HepG2 (cell line): ENCODE results near the gene NR5A2. TPM values are rescaled to one million over a fixed set of nuclear protein-coding genes. Genes with fewer than 3 reads are reported as not detected.
A peak's percentile ranks its signal among the peaks of the same experiment; 100 is the strongest.

Experiments
- BHLHE40 ChIP-seq: IDR thresholded peaks from 2 replicates; pipeline ENCODE4 v1.6.1; 2011; ENCODE audit warnings: low read length, improper control_type of control experiment
- CEBPB ChIP-seq: IDR thresholded peaks from 2 replicates; pipeline ENCODE4 v1.6.1; 2011; ENCODE audit warnings: low read depth, low read length, improper control_type of control experiment, borderline replicate concordance
- HDAC6 ChIP-seq: fragments of 200-600 bp; sonication (generic); IDR thresholded peaks from 2 replicates; pipeline ENCODE4 v1.7.0; 2017; ENCODE audit warnings: mild to moderate bottlenecking, antibody characterized with exemption, low read length, low read depth
- HNF1B ChIP-seq: sonication (generic); formaldehyde crosslinking; IDR thresholded peaks from 2 replicates; pipeline ENCODE4 v1.5.1; 2020; ENCODE audit warnings: mild to moderate bottlenecking, moderate library complexity, missing genetic modification reagents
- MTA3 ChIP-seq: sonication (generic); formaldehyde crosslinking; IDR thresholded peaks from 2 replicates; pipeline ENCODE4 v1.4.0; 2020; ENCODE audit warnings: missing genetic modification reagents
- PAXIP1 ChIP-seq: sonication (generic); formaldehyde crosslinking; conservative IDR thresholded peaks from 2 replicates; pipeline ENCODE4 v1.4.0; 2020; ENCODE audit warnings: mild to moderate bottlenecking, missing genetic modification reagents, moderate library complexity
- RAD21 ChIP-seq: fragments of 450-650 bp; formaldehyde crosslinking; IDR thresholded peaks from 2 replicates; pipeline ENCODE4 v1.5.0; 2020; ENCODE audit warnings: mild to moderate bottlenecking
- RFX1 ChIP-seq: fragments of 450-650 bp; IDR thresholded peaks from 2 replicates; pipeline ENCODE4 v1.6.1; 2017
- SIX4 ChIP-seq: sonication (generic); formaldehyde crosslinking; IDR thresholded peaks from 2 replicates; pipeline ENCODE4 v1.4.0; 2020; ENCODE audit warnings: missing genetic modification reagents
- TBX3 ChIP-seq: fragments of 450-650 bp; IDR thresholded peaks from 2 replicates; pipeline ENCODE4 v1.6.1; 2017; ENCODE audit warnings: antibody characterized with exemption, mild to moderate bottlenecking, inconsistent platforms, borderline replicate concordance
- TFE3 ChIP-seq: IDR thresholded peaks from 2 replicates; pipeline ENCODE4 v1.6.1; 2016
- ZBED4 ChIP-seq: sonication (generic); formaldehyde crosslinking; IDR thresholded peaks from 2 replicates; pipeline ENCODE4 v1.4.0; 2020; ENCODE audit warnings: missing genetic modification reagents, borderline replicate concordance
- ZNF256 ChIP-seq: sonication (generic); formaldehyde crosslinking; conservative IDR thresholded peaks from 2 replicates; pipeline ENCODE4 v1.4.0; 2020; ENCODE audit warnings: missing genetic modification reagents
- ZNF276 ChIP-seq: sonication (generic); formaldehyde crosslinking; IDR thresholded peaks from 2 replicates; pipeline ENCODE4 v1.4.0; 2020; ENCODE audit warnings: mild to moderate bottlenecking, low read depth, missing genetic modification reagents
- ZNF383 ChIP-seq: sonication (generic); formaldehyde crosslinking; IDR thresholded peaks from 2 replicates; pipeline ENCODE4 v1.4.0; 2020; ENCODE audit warnings: missing genetic modification reagents, mild to moderate bottlenecking, borderline replicate concordance
- ZNF781 ChIP-seq: sonication (generic); formaldehyde crosslinking; IDR thresholded peaks from 2 replicates; pipeline ENCODE4 v1.5.1; 2020; ENCODE audit warnings: borderline replicate concordance, mild to moderate bottlenecking, missing genetic modification reagents; ENCODE audit errors: not compliant biosample characterization
- polyA plus RNA-seq, 8 experiments: library from polyadenylated mRNA; depleted of rRNA in 3 of 8; stranded (reverse) in 7 of 8; unstranded in 1 of 8; fragments of >200 nt; fragmentation: Illumina TruSeq in 4 of 8; extraction: Trizol in 4 of 8; gene quantifications; 2 replicates each; pipeline versions ENCODE4 v1.2.1 to v1.2.3, GENCODE V29; 2011 to 2016; ENCODE audit warnings: low read depth in 4 of 8, missing spikeins in 1 of 8, mixed read lengths in 1 of 8; ENCODE audit not compliant: insufficient read depth in 1 of 8
- total RNA-seq, 5 experiments: library from RNA; depleted of rRNA; stranded (reverse); fragments of >200 nt; fragmentation: Illumina TruSeq; extraction: Trizol; gene quantifications; 2 replicates each; pipeline ENCODE4 v1.2.3, GENCODE V29; 2016; ENCODE audit warnings: low read depth in 1 of 5

NR5A2 gene
- total and polyA plus RNA-seq, 2 of the 13 experiments (the other 11 are each of a cell fraction or from before 2014, with no cell fraction given) = 0.24 to 2.8 TPM

- TF ChIP-seq TFE3 (CRISPR knock-in tag) (0 out of 2 replicates have a peak, but pooled peaks have one; percentile 27), ZBED4 (peak; percentile 57; the same call in 1 of the 2 replicates), PAXIP1 (peak; percentile 70), HDAC6 (no peak), TBX3 (peak; percentile 92), RFX1 (no peak), ZNF256 (CRISPR knock-in tag) (no peak), ZNF276 (CRISPR knock-in tag) (no peak), ZNF781 (CRISPR knock-in tag) (no peak), ZNF383 (CRISPR knock-in tag) (no peak), BHLHE40 (peak; percentile 36; the same call in 1 of the 2 replicates), RAD21 (CRISPR knock-in tag) (no peak), MTA3 (CRISPR knock-in tag) (no peak), SIX4 (0 out of 2 replicates have a peak, but pooled peaks have one; percentile 22), CEBPB (no peak), HNF1B (CRISPR knock-in tag) (peak; percentile 43; the same call in 1 of the 2 replicates)
Observed at GRCh38 chr1:200040481-200041138, 13.1 kb downstream of the NR5A2 start (continued).
